Sigmoid colon (tissue), 7 donors: ENCODE data around the gene ATP5F1E. TPM values are rescaled to one million over a fixed set of nuclear protein-coding genes. Genes with fewer than 3 reads are reported as not detected.
A peak's percentile ranks its signal among the peaks of the same experiment; 100 is the strongest.

Experiments
- DNase-seq: peaks from one replicate; pipeline ENCODE4 v3.0.0-alpha.2; 2019
- H3K27ac ChIP-seq, 4 donors: fragments of 200-600 bp; sonication (generic); one replicate each; pipeline ENCODE4 v1.5.1; 2016 to 2019; ENCODE audit warnings: mild to moderate bottlenecking in 1 of 4
- H3K27me3 ChIP-seq, 3 donors: fragments of 200-600 bp; sonication (generic); one replicate each; pipeline ENCODE4 v1.5.1; 2019; ENCODE audit warnings: mild to moderate bottlenecking in 1 of 3
- H3K36me3 ChIP-seq, 4 donors: fragments of 200-600 bp; sonication (generic); one replicate each; pipeline ENCODE4 v1.5.1; 2016 to 2019
- H3K4me1 ChIP-seq, 4 donors: fragments of 200-600 bp; sonication (generic); one replicate each; pipeline ENCODE4 v1.5.1; 2017 to 2019
- H3K4me3 ChIP-seq, 4 donors: fragments of 200-600 bp; sonication (generic); one replicate each; pipeline ENCODE4 v1.5.1; 2017 to 2019; ENCODE audit warnings: mild to moderate bottlenecking in 2 of 4, moderate library complexity in 1 of 4
- H3K9me3 ChIP-seq, 4 donors: fragments of 200-600 bp in 3 of 4; sonication (generic) in 3 of 4; one replicate each; pipeline versions ENCODE4 v1.5.1 to v1.6.1; 2013 to 2019
- EP300 ChIP-seq, 4 donors: sonication (generic); formaldehyde crosslinking; IDR thresholded peaks; one replicate each; pipeline ENCODE4 v1.6.1; 2017; ENCODE audit warnings: antibody characterized with exemption in 4 of 4
- POLR2A ChIP-seq, 2 donors: fragments of 450-650 bp; IDR thresholded peaks; one replicate each; pipeline ENCODE4 v1.6.1; 2016; ENCODE audit warnings: antibody characterized with exemption in 2 of 2, mild to moderate bottlenecking in 2 of 2, moderate library complexity in 2 of 2
- POLR2AphosphoS5 ChIP-seq, 4 donors: sonication (generic); formaldehyde crosslinking; IDR thresholded peaks; one replicate each; pipeline ENCODE4 v1.6.1; 2017; ENCODE audit warnings: antibody characterized with exemption in 4 of 4
- WGBS, 2 donors: extraction: QIAGEN DNeasy Blood & Tissue Kit; methylation state at CpG; one replicate each; pipeline ENCODE4 v1.1.7; 2013; 5-methylcytosine and 5-hydroxymethylcytosine counted together
- intact Hi-C: fragments of 100-400 bp; cut with DNase I; formaldehyde crosslinking; loops from one replicate; pipeline ENCODE4 v1.15.1; 2023
- polyA plus RNA-seq, 3 donors: library from polyadenylated mRNA; stranded (reverse); fragments of 200-250 nt; gene quantifications; one replicate each; pipeline ENCODE4 v1.2.3, GENCODE V29; 2013
- total RNA-seq, 4 donors: library from RNA; depleted of rRNA; stranded (reverse); fragments of >200 nt; gene quantifications; one replicate each; pipeline ENCODE4 v1.1.0, GENCODE V29; 2016
- TF ChIP-seq, protein P1 (sequence below), 4 experiments: fragments of 450-650 bp in 3 of 4; fragments of 200-600 bp in 1 of 4; IDR thresholded peaks; one replicate each; pipeline ENCODE4 v1.5.1; 2016 to 2019; ENCODE audit warnings: antibody characterized with exemption in 4 of 4, mild to moderate bottlenecking in 3 of 4, moderate library complexity in 2 of 4
- donor health status: healthy with polysubstance abuse.
- donor health status: Bipolar disorder and iron deficiency.
- donor health status: healthy.

ATP5F1E gene
- total and polyA plus RNA-seq, 7 donors = 28.5 to 110 (median 57.4) TPM

GRCh38 chr20:59017493-59018231 lies 14.5 kb downstream of the ATP5F1E start:
- no peaks in the 10 kb centered on the region for H3K9me3 ChIP-seq
- peaks cover 0 to 7% (median 3%) of the 10 kb centered on the region in 4 donors for H3K4me1 ChIP-seq
- DNase-seq = peak; percentile 50
- H3K4me3 ChIP-seq = no peak overlapping the region
- H3K27ac ChIP-seq = no peak overlapping the region
- WGBS, 2 donors = 91 to 94% methylated on average over 16 of the region's 16 CpGs
- TF ChIP-seq EP300 (IDR thresholded peaks at IDR 0.05) (no peak), POLR2AphosphoS5 (IDR thresholded peaks at IDR 0.05) (no peak), POLR2A (IDR thresholded peaks at IDR 0.05) (no peak)
- TF ChIP-seq, protein P1, sequence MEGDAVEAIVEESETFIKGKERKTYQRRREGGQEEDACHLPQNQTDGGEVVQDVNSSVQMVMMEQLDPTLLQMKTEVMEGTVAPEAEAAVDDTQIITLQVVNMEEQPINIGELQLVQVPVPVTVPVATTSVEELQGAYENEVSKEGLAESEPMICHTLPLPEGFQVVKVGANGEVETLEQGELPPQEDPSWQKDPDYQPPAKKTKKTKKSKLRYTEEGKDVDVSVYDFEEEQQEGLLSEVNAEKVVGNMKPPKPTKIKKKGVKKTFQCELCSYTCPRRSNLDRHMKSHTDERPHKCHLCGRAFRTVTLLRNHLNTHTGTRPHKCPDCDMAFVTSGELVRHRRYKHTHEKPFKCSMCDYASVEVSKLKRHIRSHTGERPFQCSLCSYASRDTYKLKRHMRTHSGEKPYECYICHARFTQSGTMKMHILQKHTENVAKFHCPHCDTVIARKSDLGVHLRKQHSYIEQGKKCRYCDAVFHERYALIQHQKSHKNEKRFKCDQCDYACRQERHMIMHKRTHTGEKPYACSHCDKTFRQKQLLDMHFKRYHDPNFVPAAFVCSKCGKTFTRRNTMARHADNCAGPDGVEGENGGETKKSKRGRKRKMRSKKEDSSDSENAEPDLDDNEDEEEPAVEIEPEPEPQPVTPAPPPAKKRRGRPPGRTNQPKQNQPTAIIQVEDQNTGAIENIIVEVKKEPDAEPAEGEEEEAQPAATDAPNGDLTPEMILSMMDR (IDR thresholded peaks at IDR 0.05) = no peak
- peaks cover 0 to 9% (median 4%) of the 10 kb centered on the region in 4 donors for H3K36me3 ChIP-seq
- intact Hi-C loops = no loop called here
- H3K27me3 ChIP-seq = no peaks in the 10 kb centered on the region

- no peaks in the 10 kb centered on the region for H3K9me3 ChIP-seq
- no peaks in the 10 kb centered on the region for H3K27me3 ChIP-seq
- TF ChIP-seq POLR2A (IDR thresholded peaks at IDR 0.05) (no peak), POLR2AphosphoS5 (IDR thresholded peaks at IDR 0.05) (no peak), EP300 (IDR thresholded peaks at IDR 0.05) (no peak)
- TF ChIP-seq, protein P1 (IDR thresholded peaks at IDR 0.05) = no peak
- H3K4me3 ChIP-seq = no peak overlapping the region
- WGBS, 2 donors = 49 to 67% methylated on average over 4 of the region's 4 CpGs
- no peak overlapping the region for H3K27ac ChIP-seq
- no peak for DNase-seq
- intact Hi-C loops = no loop called here
- H3K36me3 ChIP-seq = peaks cover 0 to 5% (median 0%) of the 10 kb centered on the region in 4 donors
- peaks cover 0 to 7% (median 3%) of the 10 kb centered on the region in 4 donors for H3K4me1 ChIP-seq
Observed at GRCh38 chr20:59016795-59017492, 15.2 kb downstream of the ATP5F1E start.

DNA sequence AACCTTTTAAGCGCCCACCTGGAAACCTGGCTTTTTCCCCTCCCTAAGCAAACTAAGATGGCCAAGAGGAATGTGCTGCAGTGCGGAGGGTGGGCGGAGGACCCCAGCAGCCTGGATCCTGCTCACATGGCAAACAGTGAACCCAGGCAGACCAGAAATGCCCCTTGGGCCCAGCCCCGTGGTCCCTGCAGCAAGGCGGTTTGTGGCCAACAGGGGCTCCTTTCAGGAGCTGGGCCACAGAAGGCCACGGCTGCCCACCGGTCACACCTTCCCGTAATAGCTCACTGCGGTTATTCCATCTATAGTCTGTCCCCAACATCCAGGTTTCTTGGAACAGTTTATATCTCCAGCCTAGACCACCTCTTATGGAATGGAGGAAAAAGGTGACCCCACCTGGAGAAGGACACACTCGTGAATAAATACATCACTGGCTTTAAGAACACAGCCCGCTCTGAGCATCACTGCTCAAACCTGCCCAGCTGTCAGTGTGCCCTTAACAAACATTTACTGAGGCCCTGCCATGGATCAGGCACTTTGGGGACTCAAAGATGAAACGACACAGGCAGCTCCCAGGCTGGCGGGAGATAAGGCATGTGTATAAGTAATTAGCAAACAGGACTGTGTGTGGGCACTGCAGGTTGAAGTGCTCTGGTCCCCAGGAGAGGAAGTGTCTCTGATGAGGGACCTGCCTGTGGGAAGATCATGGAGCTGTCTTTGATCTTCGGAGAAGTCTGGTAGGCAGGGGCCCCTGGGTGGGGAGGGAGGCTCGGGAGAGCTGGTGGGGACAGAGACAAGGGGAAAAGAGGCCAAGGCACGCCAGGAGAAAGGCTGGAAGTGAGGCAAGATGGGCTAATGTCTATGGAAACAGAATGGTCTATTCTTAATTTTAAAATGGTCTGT lies 16.1 kb downstream of the ATP5F1E start:
- Histone ChIP-seq H3K36me3 (no peaks in the 10 kb centered on the region), H3K27me3 (no peaks in the 10 kb centered on the region), H3K4me1 (peaks cover 0 to 2% (median under 1%) of the 10 kb centered on the region in 4 donors), H3K9me3 (no peaks in the 10 kb centered on the region), H3K4me3 (no peak overlapping the region), H3K27ac (no peak overlapping the region)
- 79 to 81% methylated on average over 16 of the region's 16 CpGs for WGBS, 2 donors
- no peak for TF ChIP-seq EP300 (IDR thresholded peaks at IDR 0.05)
- TF ChIP-seq, protein P1 (IDR thresholded peaks at IDR 0.05) = no peak
- TF ChIP-seq POLR2AphosphoS5 (IDR thresholded peaks at IDR 0.05) = no peak
- TF ChIP-seq POLR2A (IDR thresholded peaks at IDR 0.05) = no peak
- DNase-seq = peak; percentile 26
- intact Hi-C loops = no loop called here

DNA sequence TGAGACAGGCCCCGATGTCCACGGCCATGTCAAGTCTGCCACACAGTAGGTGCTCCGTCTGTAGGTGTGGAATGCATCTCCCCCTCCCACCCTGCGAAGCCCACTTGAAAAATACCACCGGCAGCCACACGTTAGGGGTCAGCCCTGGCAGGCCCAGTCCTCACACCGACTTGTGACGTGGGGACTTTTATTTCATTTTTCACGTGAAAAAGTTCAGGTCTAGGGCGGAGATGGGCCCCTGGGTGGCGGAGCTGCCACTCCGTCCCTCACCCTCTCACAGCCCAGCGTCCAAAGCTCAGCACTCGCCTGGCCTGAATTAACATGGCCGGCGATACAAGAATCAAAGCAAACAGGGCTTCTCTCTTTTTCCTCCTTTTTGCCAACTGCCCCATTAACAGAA lies 16.7 kb downstream of the ATP5F1E start:
- H3K27me3 ChIP-seq = no peaks in the 10 kb centered on the region
- H3K9me3 ChIP-seq = no peaks in the 10 kb centered on the region
- 94% methylated on average over 16 of the region's 16 CpGs for WGBS, 2 donors
- H3K4me1 ChIP-seq = no peaks in the 10 kb centered on the region
- H3K36me3 ChIP-seq = no peaks in the 10 kb centered on the region
- peak; percentile 40 for DNase-seq
- no peak overlapping the region for H3K27ac ChIP-seq
- TF ChIP-seq EP300 (IDR thresholded peaks at IDR 0.05) (no peak), POLR2AphosphoS5 (IDR thresholded peaks at IDR 0.05) (no peak), POLR2A (IDR thresholded peaks at IDR 0.05) (no peak)
- TF ChIP-seq, protein P1 (IDR thresholded peaks at IDR 0.05) = no peak
- intact Hi-C loops = no loop called here
- no peak overlapping the region for H3K4me3 ChIP-seq
